ENCODE measurements around the gene OR10G3. TPM values are rescaled to one million over a fixed set of nuclear protein-coding genes. Genes with fewer than 3 reads are reported as not detected.
"Not testable (repeated sequence)": the region's sequence is repeated elsewhere in the genome, so short reads cannot be mapped to it uniquely, and the experiment has no call there.

Gene OR10G3
- total RNA-seq, 1 donor from 2014 or later: not detected

GRCh38 chr14:21553266-21553665 lies 26.6 kb downstream of the OR10G3 start:
- no peaks in the 10 kb centered on the region for H3K36me3 Mint-ChIP-seq (ENCODE audit: low read depth)
- no peak overlapping the region for H3K27ac Mint-ChIP-seq
- no peaks in the 10 kb centered on the region for H3K9me3 Mint-ChIP-seq
- no peak for DNase-seq (ENCODE audit: low spot score)
- H3K4me3 Mint-ChIP-seq: no peak overlapping the region
- H3K27me3 Mint-ChIP-seq (ENCODE audit: insufficient read depth): no peaks in the 10 kb centered on the region
- intact Hi-C loops (cut with micrococcal nuclease): loop anchor here (10.0 kb wide), 1 partner anchor 448 kb away; the partner anchor contains the start of gene TMEM253
- H3K4me1 Mint-ChIP-seq (ENCODE audit: low read depth): peaks cover 8% of the 10 kb centered on the region

DNA sequence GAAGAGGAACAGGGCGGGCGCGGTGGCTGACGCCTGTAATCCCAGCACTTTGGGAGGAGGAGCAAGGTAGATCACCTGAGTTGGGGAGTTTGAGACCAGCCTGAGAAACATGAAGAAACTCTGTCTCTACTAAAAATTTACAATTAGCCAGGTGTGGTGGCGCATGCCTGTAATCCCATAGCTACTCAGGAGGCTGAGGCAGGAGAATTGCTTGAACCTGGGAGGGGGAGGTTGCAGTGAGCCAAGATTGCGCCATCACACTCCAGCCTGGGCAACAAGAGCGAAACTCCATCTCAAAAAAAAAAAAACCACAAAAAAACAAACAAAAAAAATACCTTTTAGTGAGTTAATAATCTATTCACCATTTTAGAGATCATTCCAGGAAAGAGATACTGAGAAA lies 35.3 kb downstream of the OR10G3 start:
- DNase-seq (ENCODE audit: low spot score); intact Hi-C loops (cut with micrococcal nuclease); H3K4me1 Mint-ChIP-seq (ENCODE audit: low read depth); H3K27ac Mint-ChIP-seq; H3K4me3 Mint-ChIP-seq; H3K9me3 Mint-ChIP-seq; H3K36me3 Mint-ChIP-seq (ENCODE audit: low read depth); H3K27me3 Mint-ChIP-seq (ENCODE audit: insufficient read depth): not testable (repeated sequence)

DNA sequence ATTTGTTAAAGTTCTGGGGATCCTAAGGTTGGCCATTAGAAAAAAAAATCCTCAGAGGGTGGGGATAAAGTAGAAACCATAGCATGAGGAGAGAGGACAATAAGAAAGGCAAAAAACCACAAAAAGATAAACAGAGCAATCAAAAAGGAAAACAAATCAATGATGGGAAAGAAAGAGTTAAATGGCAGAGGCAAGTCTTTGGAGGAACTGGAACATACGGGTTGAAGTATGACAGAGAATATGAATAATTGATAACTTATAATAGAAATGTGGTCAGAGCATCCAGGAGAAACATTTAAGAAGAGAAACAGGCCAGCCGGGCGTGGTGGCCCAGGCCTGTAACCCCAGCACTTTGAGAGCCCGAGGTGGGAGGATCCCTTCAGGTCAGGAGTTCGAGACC lies 35.9 kb downstream of the OR10G3 start:
- Mint-ChIP-seq H3K27ac (no peak overlapping the region), H3K27me3 (ENCODE audit: insufficient read depth) (peaks cover 13% of the 10 kb centered on the region), H3K4me3 (no peak overlapping the region), H3K36me3 (ENCODE audit: low read depth) (no peaks in the 10 kb centered on the region), H3K9me3 (no peaks in the 10 kb centered on the region), H3K4me1 (ENCODE audit: low read depth) (no peaks in the 10 kb centered on the region)
- DNase-seq (ENCODE audit: low spot score): no peak
- intact Hi-C loops (cut with micrococcal nuclease): no loop called here

DNA sequence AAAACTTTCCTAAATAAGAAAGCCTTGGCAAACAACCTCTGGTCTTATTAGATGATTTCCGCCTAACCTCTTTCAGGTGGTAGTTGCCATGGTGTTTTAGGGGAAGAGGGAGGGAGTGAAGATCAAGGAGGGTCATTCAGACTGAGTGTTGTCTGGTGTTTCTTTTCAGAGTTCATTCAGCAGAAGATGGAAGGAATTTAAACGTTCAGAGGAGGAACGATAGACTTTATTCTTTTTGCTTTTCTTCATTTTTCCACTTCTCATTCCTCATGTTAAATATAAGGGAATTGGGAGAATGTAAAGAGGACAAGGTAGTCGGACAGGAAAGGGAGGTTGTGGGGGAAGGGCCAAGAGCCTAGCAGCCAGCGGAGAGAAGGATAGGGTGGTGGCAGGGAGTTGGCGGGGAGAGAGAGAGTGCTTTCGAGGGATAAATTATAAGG lies 36.3 kb downstream of the OR10G3 start:
- Mint-ChIP-seq H3K27ac (no peak overlapping the region), H3K9me3 (no peaks in the 10 kb centered on the region), H3K27me3 (ENCODE audit: insufficient read depth) (peaks cover 17% of the 10 kb centered on the region), H3K4me1 (ENCODE audit: low read depth) (no peaks in the 10 kb centered on the region), H3K36me3 (ENCODE audit: low read depth) (no peaks in the 10 kb centered on the region), H3K4me3 (no peak overlapping the region)
- intact Hi-C loops (cut with micrococcal nuclease): no loop called here
- DNase-seq (ENCODE audit: low spot score): no peak

GRCh38 chr14:21541413-21542074 lies 38.3 kb downstream of the OR10G3 start:
- Mint-ChIP-seq H3K36me3 (ENCODE audit: low read depth) (no peaks in the 10 kb centered on the region), H3K27ac (no peak overlapping the region), H3K4me1 (ENCODE audit: low read depth) (no peaks in the 10 kb centered on the region), H3K4me3 (no peak overlapping the region), H3K9me3 (no peaks in the 10 kb centered on the region), H3K27me3 (ENCODE audit: insufficient read depth) (peaks cover 32% of the 10 kb centered on the region)
- intact Hi-C loops (cut with micrococcal nuclease): no loop called here
- DNase-seq (ENCODE audit: low spot score): no peak

DNA sequence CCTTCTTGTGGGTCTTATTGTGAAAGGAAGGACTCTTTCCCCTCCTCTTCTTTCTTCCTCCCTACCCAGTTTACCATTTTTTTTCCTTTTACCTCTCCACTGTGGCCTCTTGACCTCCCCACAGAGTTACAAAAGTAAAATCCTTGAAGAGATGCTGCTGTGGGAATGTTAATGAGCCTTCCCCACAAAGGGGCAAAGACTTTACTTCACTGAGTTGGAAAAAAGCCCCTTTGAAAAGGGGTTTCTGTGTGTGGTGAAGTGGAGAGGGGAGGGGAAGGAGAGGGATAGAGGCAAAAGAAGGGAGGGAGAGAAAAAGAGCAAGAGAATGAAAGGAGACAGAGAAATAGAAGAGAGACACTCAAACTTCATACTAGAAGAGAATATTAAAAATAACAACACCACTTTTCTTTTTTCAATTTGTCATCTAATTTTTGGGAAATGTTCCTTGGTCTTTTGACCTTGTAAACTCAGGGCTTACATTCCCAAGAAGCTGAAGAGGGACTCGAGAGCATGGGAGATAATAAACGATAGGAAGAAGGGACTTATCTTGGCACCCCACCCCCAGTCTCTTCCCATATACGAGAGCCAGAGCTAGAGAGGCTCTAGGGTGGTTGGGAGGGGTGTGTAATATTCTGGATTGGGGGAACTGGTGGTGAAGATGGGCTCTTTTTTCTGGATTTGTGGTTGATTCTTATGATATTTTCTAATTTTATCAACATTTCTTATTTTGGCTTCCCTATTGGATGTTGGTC lies 40.5 kb downstream of the OR10G3 start:
- peaks cover 49% of the 10 kb centered on the region for H3K27me3 Mint-ChIP-seq (ENCODE audit: insufficient read depth)
- intact Hi-C loops (cut with micrococcal nuclease): no loop called here

DNA sequence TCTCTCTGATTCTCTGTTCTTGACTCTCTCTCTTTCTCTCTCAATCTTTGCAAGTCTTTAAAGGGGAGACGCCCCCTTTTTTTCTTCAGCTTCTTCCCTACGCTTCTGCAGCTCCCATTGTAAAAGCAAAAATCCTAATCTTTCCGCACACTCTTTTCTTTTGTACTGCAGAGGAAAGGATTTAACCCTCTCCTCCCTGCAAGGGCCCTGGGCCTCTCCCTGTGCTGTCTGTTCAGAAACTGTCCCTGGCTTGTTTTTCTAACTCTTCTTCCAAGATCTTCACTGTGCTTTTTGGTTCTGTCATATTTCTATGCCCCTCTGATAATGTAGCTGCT lies 42.8 kb downstream of the OR10G3 start:
- no peaks in the 10 kb centered on the region for H3K4me1 Mint-ChIP-seq (ENCODE audit: low read depth)
- H3K9me3 Mint-ChIP-seq: no peaks in the 10 kb centered on the region
- H3K27ac Mint-ChIP-seq: no peak overlapping the region
- H3K4me3 Mint-ChIP-seq: no peak overlapping the region
- intact Hi-C loops (cut with micrococcal nuclease): no loop called here
- H3K27me3 Mint-ChIP-seq (ENCODE audit: insufficient read depth): peaks cover 54% of the 10 kb centered on the region
- DNase-seq (ENCODE audit: low spot score): no peak
- no peaks in the 10 kb centered on the region for H3K36me3 Mint-ChIP-seq (ENCODE audit: low read depth)

More for the DNA sequence above, 40.5 kb downstream of the OR10G3 start:
- no peak overlapping the region for H3K4me3 Mint-ChIP-seq
- no peaks in the 10 kb centered on the region for H3K36me3 Mint-ChIP-seq (ENCODE audit: low read depth)
- H3K4me1 Mint-ChIP-seq (ENCODE audit: low read depth): no peaks in the 10 kb centered on the region
- no peak overlapping the region for H3K27ac Mint-ChIP-seq
- H3K9me3 Mint-ChIP-seq: no peaks in the 10 kb centered on the region
- DNase-seq (ENCODE audit: low spot score): no peak

DNA sequence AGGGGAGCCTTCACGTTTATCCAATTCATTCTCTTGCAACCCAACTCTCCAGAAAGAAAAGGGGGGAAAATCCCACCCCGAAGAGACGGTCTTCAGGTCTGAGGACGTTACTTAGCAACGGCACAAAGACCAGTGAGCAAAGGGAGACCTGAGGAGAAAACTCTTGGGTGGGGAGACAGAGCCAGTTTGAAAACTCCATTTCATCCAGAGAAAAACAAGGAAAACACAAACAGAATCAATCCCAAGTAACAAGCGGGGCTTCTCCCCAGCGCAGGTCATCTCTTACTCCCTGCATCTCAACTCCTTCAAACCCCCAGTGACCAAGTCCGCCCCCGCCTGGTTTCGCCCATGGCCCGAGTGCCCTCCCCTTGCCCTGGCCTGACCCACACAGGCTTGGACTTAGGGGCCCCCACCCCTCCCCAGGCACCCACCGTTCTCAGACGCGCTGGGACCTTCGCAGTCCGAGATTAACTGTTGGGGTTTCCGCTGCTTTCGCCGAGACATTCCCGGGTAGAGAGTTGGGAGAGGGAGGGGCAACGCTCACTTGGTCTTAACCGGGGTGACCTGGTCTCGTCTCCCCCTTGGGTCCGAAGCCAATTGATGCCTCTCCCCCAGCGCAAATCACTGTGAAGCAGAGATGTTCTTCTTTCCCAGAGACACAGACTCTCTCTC lies 43.3 kb downstream of the OR10G3 start:
- Mint-ChIP-seq H3K4me1 (ENCODE audit: low read depth) (no peaks in the 10 kb centered on the region), H3K27ac (no peak overlapping the region), H3K27me3 (ENCODE audit: insufficient read depth) (peaks cover 54% of the 10 kb centered on the region), H3K36me3 (ENCODE audit: low read depth) (no peaks in the 10 kb centered on the region), H3K9me3 (no peaks in the 10 kb centered on the region), H3K4me3 (no peak overlapping the region)
- no peak for DNase-seq (ENCODE audit: low spot score)
- intact Hi-C loops (cut with micrococcal nuclease): no loop called here

- peaks cover 54% of the 10 kb centered on the region for H3K27me3 Mint-ChIP-seq (ENCODE audit: insufficient read depth)
- H3K4me3 Mint-ChIP-seq: no peak overlapping the region
- H3K9me3 Mint-ChIP-seq: no peaks in the 10 kb centered on the region
- H3K27ac Mint-ChIP-seq: no peak overlapping the region
- H3K4me1 Mint-ChIP-seq (ENCODE audit: low read depth): no peaks in the 10 kb centered on the region
- DNase-seq (ENCODE audit: low spot score): no peak
- intact Hi-C loops (cut with micrococcal nuclease): no loop called here
- no peaks in the 10 kb centered on the region for H3K36me3 Mint-ChIP-seq (ENCODE audit: low read depth)
These were observed 44.1 kb downstream of the OR10G3 start for GRCh38 chr14:21535545-21536417.

DNA sequence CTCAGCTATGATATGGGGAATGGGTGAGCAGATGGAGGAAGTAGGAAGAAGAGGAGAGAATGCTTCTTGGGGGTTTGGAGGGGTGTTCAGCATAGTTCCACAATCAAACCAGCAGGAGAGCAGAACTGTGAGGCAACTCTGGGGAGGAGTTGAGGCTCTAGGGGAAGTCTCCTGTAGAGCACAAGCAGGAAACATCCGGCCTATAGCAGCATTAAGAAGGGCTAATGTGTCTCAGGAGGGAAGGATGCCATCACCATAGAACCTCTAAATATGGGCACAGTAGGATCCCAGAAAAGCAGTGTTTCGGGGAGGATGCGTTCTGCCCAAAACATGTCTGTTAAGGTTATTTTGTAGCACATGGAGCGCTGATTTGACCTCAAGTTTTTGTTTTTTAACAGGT lies 45.3 kb downstream of the OR10G3 start:
- Mint-ChIP-seq H3K36me3 (ENCODE audit: low read depth) (no peaks in the 10 kb centered on the region), H3K9me3 (no peaks in the 10 kb centered on the region), H3K4me3 (no peak overlapping the region), H3K4me1 (ENCODE audit: low read depth) (no peaks in the 10 kb centered on the region), H3K27me3 (ENCODE audit: insufficient read depth) (peaks cover 51% of the 10 kb centered on the region), H3K27ac (no peak overlapping the region)
- intact Hi-C loops (cut with micrococcal nuclease): no loop called here
- DNase-seq (ENCODE audit: low spot score): no peak

DNA sequence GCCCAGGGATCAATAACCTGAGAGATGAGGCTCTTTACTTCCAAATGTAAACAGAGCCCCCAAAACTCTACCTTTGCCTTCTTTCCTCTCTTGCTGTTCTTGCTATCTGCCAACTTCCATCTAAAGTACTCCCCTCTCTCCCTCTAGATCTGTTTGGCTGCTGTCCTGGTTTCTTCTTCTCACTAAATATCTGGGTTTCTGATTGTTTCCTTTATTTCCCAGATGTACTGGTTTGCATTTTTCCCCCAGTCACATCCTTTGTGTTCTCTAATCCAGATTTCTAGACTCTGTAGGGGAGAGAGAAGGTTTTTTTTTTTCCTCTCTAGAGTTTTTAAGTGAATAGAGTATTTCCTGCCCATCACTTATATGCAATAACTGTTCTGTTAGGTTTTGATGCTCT lies 46.6 kb downstream of the OR10G3 start:
- no peak overlapping the region for H3K4me3 Mint-ChIP-seq
- peaks cover 39% of the 10 kb centered on the region for H3K27me3 Mint-ChIP-seq (ENCODE audit: insufficient read depth)
- H3K9me3 Mint-ChIP-seq: no peaks in the 10 kb centered on the region
- DNase-seq (ENCODE audit: low spot score): no peak
- no peak overlapping the region for H3K27ac Mint-ChIP-seq
- H3K36me3 Mint-ChIP-seq (ENCODE audit: low read depth): no peaks in the 10 kb centered on the region
- H3K4me1 Mint-ChIP-seq (ENCODE audit: low read depth): no peaks in the 10 kb centered on the region
- intact Hi-C loops (cut with micrococcal nuclease): no loop called here

DNA sequence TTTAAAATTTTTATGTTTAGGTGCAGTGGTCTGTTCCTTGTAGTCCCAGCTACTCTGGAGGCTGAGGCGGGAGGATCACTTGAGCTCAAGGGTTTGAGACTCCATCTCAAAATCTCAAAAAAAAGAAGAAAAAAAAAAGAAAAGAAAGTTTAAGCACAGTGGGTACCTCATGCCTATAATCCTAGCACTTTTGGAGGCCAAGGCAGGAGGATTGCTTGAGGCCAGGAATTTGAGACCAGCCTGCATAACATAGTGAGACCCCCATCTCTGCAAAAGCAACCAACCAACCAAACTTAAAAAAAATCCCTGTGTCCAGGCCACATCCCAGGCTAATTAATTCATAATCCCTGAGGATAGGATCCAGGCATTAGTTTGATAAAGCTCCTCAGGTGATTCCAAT lies 50.4 kb downstream of the OR10G3 start:
- Mint-ChIP-seq H3K4me3 (no peak overlapping the region), H3K27ac (no peak overlapping the region), H3K27me3 (ENCODE audit: insufficient read depth) (peaks cover 11% of the 10 kb centered on the region), H3K36me3 (ENCODE audit: low read depth) (no peaks in the 10 kb centered on the region), H3K9me3 (no peaks in the 10 kb centered on the region), H3K4me1 (ENCODE audit: low read depth) (peaks cover 5% of the 10 kb centered on the region)
- intact Hi-C loops (cut with micrococcal nuclease): no loop called here
- DNase-seq (ENCODE audit: low spot score): no peak
